Stimulated activated CD4-positive, alpha-beta T cell treated with anti-CD3 and anti-CD28 coated beads, Interleukin-15, amount 100 ng/mL, for 1 hour (primary cell): ENCODE data around the gene CPLANE2.
A peak's percentile ranks its signal among the peaks of the same experiment; 100 is the strongest.
"Not testable (repeated sequence)": the region's sequence is repeated elsewhere in the genome, so short reads cannot be mapped to it uniquely, and the experiment has no call there.

Experiments used
- DNase-seq, 2 donors: peaks; one replicate each; pipeline ENCODE4 v3.0.0-alpha.2; 2020; ENCODE audit warnings: low read depth in 1 of 2, low spot score in 1 of 2

CPLANE2 gene

GRCh38 chr1:16249596-16250241, 12.7 kb upstream of the CPLANE2 start:
- DNase-seq: no peak

DNA sequence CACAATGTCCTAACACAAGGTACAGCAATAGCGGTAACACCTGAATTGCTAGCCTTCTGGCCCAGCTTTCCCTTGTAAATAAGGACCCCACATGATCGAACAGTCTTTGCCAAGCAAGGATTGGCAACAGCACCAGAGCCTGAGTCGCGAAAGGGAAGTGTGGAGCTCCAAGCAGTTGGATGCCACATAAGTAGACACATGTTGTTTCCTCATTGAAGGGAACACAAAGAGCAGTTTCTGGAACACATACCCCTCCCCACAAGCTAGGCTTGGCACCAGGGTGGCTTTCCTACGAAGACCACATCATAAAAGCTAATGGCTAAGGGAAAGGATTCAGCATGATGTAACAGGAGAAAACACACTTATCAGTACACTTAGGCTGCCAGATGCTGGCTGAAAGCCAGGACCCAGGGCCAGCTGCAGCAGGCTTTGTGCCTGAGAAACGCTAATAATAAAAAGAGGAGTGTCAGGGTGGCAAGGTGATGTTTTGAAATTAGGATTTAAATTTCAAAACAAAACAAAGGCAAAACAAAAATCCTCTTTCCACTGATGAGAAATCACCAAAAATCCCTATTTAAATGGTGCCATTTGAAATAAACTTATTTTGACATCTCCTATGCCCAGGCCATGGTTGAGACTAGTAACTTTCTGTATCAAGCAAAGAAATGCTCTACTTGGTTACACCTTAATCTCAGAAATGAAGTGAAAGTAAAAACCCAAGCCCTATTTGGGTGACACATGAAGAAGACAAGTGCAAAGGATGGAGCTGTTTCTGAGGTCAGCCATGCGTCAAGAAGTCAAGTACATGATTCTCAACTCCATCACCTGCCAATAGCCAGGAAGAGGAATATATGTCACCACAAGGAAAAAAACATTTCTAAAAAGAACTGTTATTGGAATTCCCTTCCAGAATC, 11.9 kb upstream of the CPLANE2 start:
- DNase-seq: no peak

DNA sequence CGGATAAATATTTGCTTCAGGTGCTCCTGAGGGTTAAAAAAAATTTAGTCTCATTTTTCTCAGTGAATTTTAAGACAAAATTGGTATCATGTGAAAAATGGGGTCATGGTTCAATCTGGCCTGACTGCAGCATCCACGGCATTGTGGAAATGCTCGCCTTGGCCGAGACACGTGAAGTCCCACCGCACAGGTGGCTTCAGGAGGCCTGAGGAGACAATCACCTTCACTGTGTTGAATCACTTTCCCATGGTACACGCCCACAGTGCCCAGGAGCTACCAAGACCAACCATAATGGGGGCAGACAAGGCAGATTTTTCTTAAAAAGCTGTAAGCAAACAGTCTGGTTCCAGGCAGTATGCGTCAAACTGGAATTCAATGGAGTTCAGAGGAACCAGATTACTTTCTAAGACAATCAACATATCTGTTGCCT, 11.0 kb upstream of the CPLANE2 start:
- no peak for DNase-seq

- no peak for DNase-seq
Observed at GRCh38 chr1:16247441-16247840, 10.5 kb upstream of the CPLANE2 start.

DNA sequence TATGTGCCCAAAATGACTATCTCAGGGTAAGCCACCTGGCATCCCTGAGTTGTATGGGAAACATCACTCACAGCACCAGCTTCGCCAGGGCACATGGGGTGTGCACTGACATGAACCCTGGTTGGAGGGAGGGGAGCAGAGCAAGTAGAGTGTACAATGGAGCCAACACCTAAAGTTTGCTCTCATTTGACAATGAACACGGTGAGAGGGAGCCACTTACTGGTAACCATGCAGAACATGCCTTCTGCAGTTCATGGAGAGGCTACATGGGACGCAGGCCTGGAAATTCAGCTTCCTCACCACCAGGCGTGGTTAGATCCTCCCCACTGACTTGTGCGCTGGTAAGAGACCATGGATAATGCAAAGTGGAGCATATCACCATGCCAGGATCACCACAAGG, 10.0 kb upstream of the CPLANE2 start:
- DNase-seq: no peak

DNA sequence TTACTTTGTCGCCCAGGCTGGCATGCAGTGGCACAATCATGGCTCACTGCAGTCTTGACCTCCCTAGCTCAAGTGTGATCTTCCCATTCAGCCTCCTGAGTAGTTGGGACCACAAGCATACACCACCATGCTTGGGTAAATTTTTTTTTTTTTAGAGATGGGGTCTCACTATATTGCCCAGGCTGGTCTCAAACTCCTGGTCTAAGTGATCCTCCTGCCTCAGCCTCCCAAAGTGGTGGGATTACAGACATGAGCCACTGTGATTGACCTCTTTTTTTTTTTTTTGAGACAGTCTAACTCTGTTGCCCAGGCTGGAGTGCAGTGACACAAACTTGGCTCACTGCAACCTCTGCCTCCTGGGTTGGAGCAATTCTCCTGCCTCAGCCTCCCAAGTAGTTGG, 9.3 kb upstream of the CPLANE2 start:
- not testable (repeated sequence) for DNase-seq

GRCh38 chr1:16245476-16246196, 8.7 kb upstream of the CPLANE2 start:
- no peak for DNase-seq

DNA sequence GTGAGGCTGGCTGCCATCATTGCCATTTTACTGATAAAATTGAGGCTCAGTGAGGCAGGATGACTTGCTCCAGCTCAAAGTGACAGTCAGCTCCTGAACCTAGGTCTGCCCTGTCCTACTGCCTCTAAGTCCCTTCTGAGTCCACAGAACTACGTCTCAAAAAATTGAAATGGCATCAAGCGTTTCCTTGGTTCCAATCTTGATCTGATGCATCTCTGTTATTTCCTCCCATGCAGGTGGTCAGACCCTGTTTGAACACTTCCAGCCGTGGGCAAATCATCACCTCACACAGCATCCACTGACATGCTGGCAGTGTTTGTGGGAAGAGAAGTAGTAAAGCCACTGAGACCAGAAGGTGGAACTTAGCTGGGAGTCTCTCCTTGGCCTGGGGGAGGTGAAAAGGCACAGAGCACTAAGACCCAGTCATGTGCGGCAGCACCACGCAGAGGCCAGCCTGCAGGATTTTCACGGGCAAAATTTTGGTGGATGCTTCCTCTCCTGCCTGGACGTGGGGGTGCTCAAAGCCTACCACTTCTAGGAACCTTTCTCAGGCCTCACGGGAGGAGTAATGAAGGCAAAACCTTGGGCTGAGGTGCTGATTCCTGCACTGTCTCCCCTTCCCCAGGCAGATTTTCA, 7.8 kb upstream of the CPLANE2 start:
- DNase-seq: no peak

- DNase-seq: peak; percentile 48 to 60
Observed at GRCh38 chr1:16243936-16244649, 7.1 kb upstream of the CPLANE2 start.

DNA sequence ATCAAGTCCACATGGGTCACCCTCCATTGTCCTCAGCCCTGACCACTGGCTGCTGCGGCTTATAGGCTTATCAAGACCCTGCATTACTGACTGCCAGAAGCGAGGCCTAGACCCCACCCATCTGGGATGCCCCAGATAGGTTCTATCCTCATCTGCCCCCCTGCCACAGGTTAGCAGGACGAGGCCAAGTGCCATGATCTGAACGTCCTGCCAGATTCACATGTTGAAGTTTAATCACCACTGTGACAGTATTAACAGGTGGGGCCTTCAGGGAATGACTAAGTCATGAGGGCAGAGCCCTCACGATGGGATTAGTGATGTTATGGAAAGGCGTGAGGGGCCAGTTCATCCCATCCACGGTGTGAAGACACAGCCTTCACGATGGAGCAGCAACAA, 6.2 kb upstream of the CPLANE2 start:
- no peak for DNase-seq

GRCh38 chr1:16242556-16243214, 5.7 kb upstream of the CPLANE2 start:
- DNase-seq: no peak

DNA sequence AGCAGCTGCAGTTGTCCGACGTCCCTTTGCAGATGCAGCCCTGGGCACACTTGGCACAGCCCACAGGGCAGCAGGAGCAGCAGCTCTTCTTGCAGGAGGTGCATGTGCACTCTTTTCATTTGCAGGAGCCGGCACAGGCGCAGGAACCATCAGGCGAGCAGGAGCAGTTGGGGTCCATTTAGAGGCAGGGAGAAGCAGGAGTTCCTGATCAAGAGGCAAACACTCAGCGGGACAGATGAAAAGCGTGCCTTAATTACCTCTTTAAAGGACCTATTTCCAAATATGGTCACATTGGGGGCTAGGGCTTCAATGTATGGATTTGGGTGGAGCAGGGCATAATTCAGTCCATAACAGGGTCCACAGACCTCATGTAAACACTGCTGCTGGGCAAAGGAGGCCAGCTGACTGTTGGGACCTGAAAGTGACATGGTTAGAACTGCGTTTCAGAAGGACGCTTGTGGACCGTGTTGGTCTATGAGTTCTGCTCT, 4.3 kb upstream of the CPLANE2 start:
- no peak for DNase-seq

GRCh38 chr1:16239972-16240491, 3.0 kb upstream of the CPLANE2 start:
- DNase-seq: no peak

- DNase-seq: no peak
Observed at GRCh38 chr1:16237343-16237830, 404 bp upstream of the CPLANE2 start.

DNA sequence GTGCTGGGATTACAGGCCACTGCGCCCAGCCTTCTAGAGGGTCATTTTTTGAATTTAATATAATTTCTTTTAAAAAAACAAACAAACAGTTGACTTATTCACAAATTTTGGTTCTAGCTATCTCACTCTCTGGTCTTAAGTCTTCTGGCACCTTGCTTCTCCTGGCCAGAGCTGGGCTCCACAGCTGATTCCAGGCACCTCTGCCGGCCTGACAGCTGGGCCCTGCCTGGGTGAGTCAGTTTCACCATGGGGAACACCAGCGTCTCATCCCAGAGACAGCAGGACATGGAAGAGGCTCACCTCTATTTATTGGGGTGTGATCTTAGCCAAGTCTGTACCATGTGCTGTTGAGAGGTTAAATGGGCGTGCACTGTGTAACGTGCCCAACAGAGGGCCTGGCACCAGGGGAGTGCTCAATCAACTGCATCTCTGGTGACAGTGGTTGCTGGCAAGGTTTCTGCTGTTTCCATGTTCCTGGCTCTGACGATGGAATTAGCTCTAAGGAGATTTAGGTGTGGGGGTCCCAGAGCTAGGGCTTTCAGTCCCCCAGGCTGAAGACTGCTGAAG, 956 bp downstream of the CPLANE2 start:
- peak; percentile 15 to 16 for DNase-seq

DNA sequence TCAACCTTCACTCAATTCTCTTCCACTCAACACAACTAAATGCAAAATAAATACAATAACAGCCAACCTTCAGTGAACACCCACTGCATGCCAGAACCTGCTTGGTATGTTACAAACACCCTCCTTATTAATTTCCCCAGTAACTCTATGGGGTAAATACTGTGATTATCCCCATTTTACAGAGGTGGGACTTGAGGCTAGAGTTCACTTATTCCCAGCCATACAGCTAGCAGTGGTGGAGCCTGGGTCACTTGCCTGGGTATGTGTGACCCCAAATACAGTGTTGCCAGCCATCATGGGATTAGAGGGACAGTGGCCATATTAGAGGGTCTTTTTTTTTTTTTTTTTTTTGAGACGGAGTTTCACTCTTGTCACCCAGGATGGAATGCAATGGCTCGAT, 1.6 kb downstream of the CPLANE2 start:
- no peak for DNase-seq

GRCh38 chr1:16233431-16233830, 3.6 kb downstream of the CPLANE2 start:
- no peak for DNase-seq

DNA sequence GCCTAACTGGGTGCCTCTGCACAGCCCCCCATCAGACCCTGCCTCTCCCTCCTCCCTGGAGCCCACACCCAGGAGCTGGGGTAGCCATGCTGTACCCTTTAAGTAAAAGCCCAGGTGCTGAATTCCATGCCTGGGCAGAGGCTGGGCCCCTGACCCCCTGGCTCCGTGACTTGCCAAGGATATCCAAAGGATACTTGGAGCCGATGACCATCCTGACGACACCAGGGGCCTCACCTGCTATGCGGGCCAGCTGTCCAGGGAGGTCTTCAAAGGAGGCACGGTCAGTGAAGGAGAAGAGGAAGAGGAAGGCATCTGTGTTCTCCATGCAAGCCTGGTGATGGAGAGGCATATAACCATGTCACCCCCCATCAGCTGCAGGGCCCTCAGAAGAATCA, 4.7 kb downstream of the CPLANE2 start:
- DNase-seq: no peak
